ENCODE results near the gene ALB. TPM values are rescaled to one million over a fixed set of nuclear protein-coding genes. Genes with fewer than 3 reads are reported as not detected.

Gene ALB
- total and polyA plus RNA-seq, 10 donors: 0.46 to 16.2 (median 0.85) TPM; not detected in 3

- Histone ChIP-seq H3K36me3 (no peaks in the 10 kb centered on the region), H3K27ac (no peak overlapping the region), H3K4me1 (no peaks in the 10 kb centered on the region), H3K27me3 (replicated peaks in 1 of 7) (no peaks in the 10 kb centered on the region), H3K9me3 (no peaks in the 10 kb centered on the region), H3K4me3 (no peak overlapping the region)
- intact Hi-C loops (cut with DNase I; ENCODE audit: low total_unique reads): no loop called here
- 60 to 79% (median 62%) methylated on average over 1 of the region's 1 CpG for WGBS, 5 donors
- TF ChIP-seq CTCF (IDR thresholded peaks at IDR 0.05 in 8 of 11, conservative IDR thresholded peaks at IDR 0.05 in 3 of 11) (no peak), POLR2A (IDR thresholded peaks at IDR 0.05) (no peak), POLR2AphosphoS5 (IDR thresholded peaks at IDR 0.05) (no peak)
- DNase-seq: no peak
Observed at GRCh38 chr4:73418677-73419076, 14.6 kb downstream of the ALB start.

GRCh38 chr4:73419106-73420038 lies 15.3 kb downstream of the ALB start:
- H3K36me3 ChIP-seq: no peaks in the 10 kb centered on the region
- no peak overlapping the region for H3K27ac ChIP-seq
- no peak for DNase-seq
- WGBS, 5 donors: 74 to 78% (median 75%) methylated on average over 7 of the region's 7 CpGs
- no peaks in the 10 kb centered on the region for H3K9me3 ChIP-seq
- H3K4me3 ChIP-seq: no peak overlapping the region
- no peaks in the 10 kb centered on the region for H3K27me3 ChIP-seq (replicated peaks in 1 of 7)
- TF ChIP-seq POLR2AphosphoS5 (IDR thresholded peaks at IDR 0.05) (no peak), POLR2A (IDR thresholded peaks at IDR 0.05) (no peak), CTCF (IDR thresholded peaks at IDR 0.05 in 8 of 11, conservative IDR thresholded peaks at IDR 0.05 in 3 of 11) (no peak)
- intact Hi-C loops (cut with DNase I; ENCODE audit: low total_unique reads): no loop called here
- H3K4me1 ChIP-seq: no peaks in the 10 kb centered on the region

- Histone ChIP-seq H3K27ac (no peak overlapping the region), H3K27me3 (replicated peaks in 1 of 7) (no peaks in the 10 kb centered on the region), H3K4me3 (no peak overlapping the region), H3K36me3 (no peaks in the 10 kb centered on the region), H3K4me1 (no peaks in the 10 kb centered on the region), H3K9me3 (no peaks in the 10 kb centered on the region)
- no peak for TF ChIP-seq POLR2AphosphoS5 (IDR thresholded peaks at IDR 0.05)
- TF ChIP-seq POLR2A (IDR thresholded peaks at IDR 0.05): no peak
- no peak for TF ChIP-seq CTCF (IDR thresholded peaks at IDR 0.05 in 8 of 11, conservative IDR thresholded peaks at IDR 0.05 in 3 of 11)
- DNase-seq: no peak
- intact Hi-C loops (cut with DNase I; ENCODE audit: low total_unique reads): no loop called here
- 96 to 97% (median 96%) methylated on average over 2 of the region's 2 CpGs for WGBS, 5 donors
Observed at GRCh38 chr4:73420615-73421014, 16.5 kb downstream of the ALB start.

- DNase-seq: no peak
- Histone ChIP-seq H3K27me3 (replicated peaks in 1 of 7) (no peaks in the 10 kb centered on the region), H3K4me3 (no peak overlapping the region), H3K36me3 (no peaks in the 10 kb centered on the region), H3K4me1 (no peaks in the 10 kb centered on the region), H3K9me3 (no peaks in the 10 kb centered on the region), H3K27ac (no peak overlapping the region)
- no peak for TF ChIP-seq POLR2AphosphoS5 (IDR thresholded peaks at IDR 0.05)
- no peak for TF ChIP-seq POLR2A (IDR thresholded peaks at IDR 0.05)
- no peak for TF ChIP-seq CTCF (IDR thresholded peaks at IDR 0.05 in 8 of 11, conservative IDR thresholded peaks at IDR 0.05 in 3 of 11)
- intact Hi-C loops (cut with DNase I; ENCODE audit: low total_unique reads): no loop called here
Observed at GRCh38 chr4:73421708-73422457, 17.8 kb downstream of the ALB start.
